NCI-H187 (cell line): ENCODE results near the gene GPR146.

Experiments used
- DNase-seq, 2 experiments: peaks; one replicate each; lab custom pipeline; 2025; lab: John Stamatoyannopoulos, UW

GPR146 gene

DNA sequence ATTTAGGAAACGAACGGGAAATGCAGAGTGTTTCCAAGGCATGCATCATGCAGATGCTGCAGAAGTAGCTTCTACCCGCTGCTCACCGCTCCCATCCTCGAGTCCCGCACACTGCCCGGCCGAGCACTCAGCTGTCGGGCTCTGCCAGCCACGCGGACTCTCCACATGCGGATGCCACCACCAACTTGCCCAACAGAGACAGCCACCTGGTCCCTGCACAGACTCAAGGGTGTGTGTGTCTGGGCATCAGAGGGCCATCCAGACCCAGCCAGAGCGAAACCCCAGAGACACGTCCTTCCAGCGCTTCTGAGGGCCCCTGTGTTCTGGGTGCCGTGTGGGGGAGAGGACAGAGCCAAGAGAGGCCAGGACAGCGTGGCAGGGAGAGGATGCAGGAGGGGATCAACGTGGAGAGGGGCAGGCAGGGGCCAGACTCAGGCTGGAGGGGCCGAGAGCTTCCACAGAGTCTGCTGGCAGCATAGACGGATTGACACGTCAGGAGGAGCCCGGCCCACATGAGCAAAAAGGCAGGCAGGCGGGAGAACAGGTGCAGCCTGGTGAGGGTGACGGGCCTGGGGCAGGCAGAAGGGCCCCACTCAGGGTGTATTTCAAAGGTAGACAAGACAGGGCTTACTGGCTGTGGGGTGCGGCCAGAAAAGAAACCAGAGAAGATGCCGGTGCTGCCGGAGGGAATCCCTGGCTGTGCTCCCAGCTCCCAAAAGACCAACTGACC lies 61.9 kb downstream of the GPR146 start:
- DNase-seq = no peak

DNA sequence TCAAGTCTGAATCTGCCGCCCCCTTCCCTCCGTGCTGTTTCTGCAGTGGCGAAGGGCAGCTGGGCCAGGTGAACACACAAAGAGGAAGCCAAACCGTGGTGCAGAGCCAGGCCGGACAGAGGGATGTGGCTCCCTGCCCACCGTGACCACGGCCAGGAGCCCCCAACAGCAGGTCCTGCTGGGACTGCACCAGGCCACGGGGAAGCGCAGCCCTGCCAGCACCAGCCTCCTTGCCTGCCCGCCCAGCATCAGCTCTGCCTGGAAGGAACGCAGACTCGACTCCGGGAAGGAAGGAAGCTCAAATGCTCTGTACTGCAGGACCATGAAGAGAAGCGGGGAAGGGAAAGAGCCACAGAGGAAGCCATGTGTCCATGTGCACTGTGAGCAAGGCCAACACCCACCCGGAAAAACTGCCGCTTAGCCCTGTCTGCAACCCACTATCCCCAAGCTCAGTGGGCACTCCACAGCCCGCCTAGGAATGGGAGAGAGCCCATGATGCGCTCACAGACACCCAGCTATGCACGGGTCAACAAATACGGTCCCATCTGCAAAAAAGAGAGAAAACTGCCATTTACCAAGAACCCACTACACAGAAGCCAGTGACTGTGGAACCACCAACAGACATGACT lies 62.6 kb downstream of the GPR146 start:
- DNase-seq = no peak

DNA sequence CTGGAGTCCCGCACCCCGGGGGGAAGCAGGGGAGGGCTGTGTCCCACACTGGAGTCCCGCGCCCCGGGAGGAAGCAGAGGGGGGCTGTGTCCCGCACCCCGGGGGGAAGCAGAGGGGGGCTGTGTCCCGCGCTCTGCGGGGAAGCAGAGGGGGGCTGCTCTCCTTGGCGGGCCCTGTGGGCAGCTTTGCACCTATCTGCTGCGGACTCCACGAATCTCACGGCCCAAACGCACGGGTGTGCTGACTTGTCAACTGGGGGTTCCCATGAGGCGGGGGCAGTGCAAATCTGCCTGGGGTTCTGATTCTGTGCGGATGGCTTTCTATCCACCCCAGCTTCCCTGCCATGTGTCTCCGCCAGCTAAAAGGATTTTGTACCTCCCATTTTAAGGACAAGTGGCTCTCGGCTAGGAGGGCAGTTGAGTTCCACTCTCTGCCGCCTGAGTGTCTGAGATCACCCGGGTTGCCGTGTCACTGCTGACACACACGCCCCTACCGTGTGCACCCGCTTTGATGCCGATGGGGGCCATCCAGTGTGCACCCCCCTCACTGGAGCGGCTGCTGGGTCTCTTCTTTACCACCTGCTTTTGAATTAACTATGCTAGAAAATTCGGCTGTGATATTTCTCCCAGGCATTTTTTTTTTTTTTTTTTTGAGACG lies 64.0 kb downstream of the GPR146 start:
- no peak for DNase-seq
